ENCODE results near the gene SHROOM3.
"Not testable (repeated sequence)": the region's sequence is repeated elsewhere in the genome, so short reads cannot be mapped to it uniquely, and the experiment has no call there.

SHROOM3 gene

GRCh38 chr4:76697129-76697803 is 262.2 kb downstream of the SHROOM3 start:
- DNase-seq (ENCODE audit: low spot score): no peak

GRCh38 chr4:76698141-76698540 is 263.1 kb downstream of the SHROOM3 start:
- no peak for DNase-seq (ENCODE audit: low spot score)

- DNase-seq (ENCODE audit: low spot score): no peak
These were observed 264.8 kb downstream of the SHROOM3 start for GRCh38 chr4:76699751-76700310.

- no peak for DNase-seq (ENCODE audit: low spot score)
These were observed 267.6 kb downstream of the SHROOM3 start for GRCh38 chr4:76702440-76703122.

GRCh38 chr4:76703123-76703490 is 268.1 kb downstream of the SHROOM3 start:
- no peak for DNase-seq (ENCODE audit: low spot score)

GRCh38 chr4:76703676-76704075 is 268.6 kb downstream of the SHROOM3 start:
- peak; percentile 18 for DNase-seq (ENCODE audit: low spot score)

GRCh38 chr4:76704133-76704881 is 269.3 kb downstream of the SHROOM3 start:
- DNase-seq (ENCODE audit: low spot score): peak; percentile 58

GRCh38 chr4:76705472-76705871 is 270.4 kb downstream of the SHROOM3 start:
- DNase-seq (ENCODE audit: low spot score): no peak

GRCh38 chr4:76706581-76706980 is 271.6 kb downstream of the SHROOM3 start:
- no peak for DNase-seq (ENCODE audit: low spot score)

- no peak for DNase-seq (ENCODE audit: low spot score)
These were observed 274.1 kb downstream of the SHROOM3 start for GRCh38 chr4:76708971-76709771.

- DNase-seq (ENCODE audit: low spot score): no peak
These were observed 274.7 kb downstream of the SHROOM3 start for GRCh38 chr4:76709772-76710090.

- DNase-seq (ENCODE audit: low spot score): no peak
These were observed 277.5 kb downstream of the SHROOM3 start for GRCh38 chr4:76712564-76712963.

GRCh38 chr4:76714226-76714625 is 279.2 kb downstream of the SHROOM3 start:
- no peak for DNase-seq (ENCODE audit: low spot score)

GRCh38 chr4:76716020-76716419 is 281.0 kb downstream of the SHROOM3 start:
- DNase-seq (ENCODE audit: low spot score): no peak

GRCh38 chr4:76716658-76717057 is 281.6 kb downstream of the SHROOM3 start:
- DNase-seq (ENCODE audit: low spot score): no peak

GRCh38 chr4:76717431-76717830 is 282.4 kb downstream of the SHROOM3 start:
- DNase-seq (ENCODE audit: low spot score): no peak

GRCh38 chr4:76718021-76718420 is 283.0 kb downstream of the SHROOM3 start:
- no peak for DNase-seq (ENCODE audit: low spot score)

- DNase-seq (ENCODE audit: low spot score): no peak
These were observed 283.8 kb downstream of the SHROOM3 start for GRCh38 chr4:76718831-76719230.

- DNase-seq (ENCODE audit: low spot score): no peak
These were observed 285.1 kb downstream of the SHROOM3 start for GRCh38 chr4:76720121-76720520.

- not testable (repeated sequence) for DNase-seq (ENCODE audit: low spot score)
These were observed 287.1 kb downstream of the SHROOM3 start for GRCh38 chr4:76722146-76722545.

- no peak for DNase-seq (ENCODE audit: low spot score)
These were observed 287.8 kb downstream of the SHROOM3 start for GRCh38 chr4:76722838-76723237.

- peak; percentile 61 for DNase-seq (ENCODE audit: low spot score)
These were observed 288.3 kb downstream of the SHROOM3 start for GRCh38 chr4:76723373-76723772.
